GM12878 (cell line): Measurements from ENCODE around the gene NES. TPM values are rescaled to one million over a fixed set of nuclear protein-coding genes. Genes with fewer than 3 reads are reported as not detected.

Source experiments
- ATAC-seq: fragments of 200-7000 bp; cut with Tn5 transposase; 3 replicates; pipeline ENCODE4 v1.9.1; 2020; ENCODE audit warnings: mild to moderate bottlenecking, moderate library complexity
- BruUV-seq: library from RNA; stranded (reverse); fragments of 400-500 nt; replicated peaks from 2 replicates; lab custom pipeline; 2021; lab: Mats Ljungman, UMichigan
- CTCF ChIA-PET: fragments of 300-600 bp; sonication (Branson Sonifier 250); formaldehyde crosslinking; extraction: SDS; loops from one replicate; lab custom pipeline; 2021; ENCODE audit warnings: inconsistent platforms; lab: Yijun Ruan, JAX
- POLR2A ChIA-PET: fragments of 350-600 bp; formaldehyde crosslinking; extraction: SDS; loops from one replicate; lab custom pipeline; 2021; ENCODE audit warnings: inconsistent platforms; lab: Charles Lee
- RAD21 ChIA-PET: fragments of 300-600 bp; sonication (Branson Sonifier 250); formaldehyde crosslinking; loops from one replicate; lab custom pipeline; 2023; ENCODE audit warnings: antibody characterized with exemption; ENCODE audit not compliant: unreplicated experiment; lab: Charles Lee
- SMC1A ChIA-PET: fragments of 300-600 bp; sonication (Branson Sonifier 250); formaldehyde crosslinking; loops from one replicate; lab custom pipeline; 2023; ENCODE audit not compliant: unreplicated experiment, uncharacterized antibody; lab: Charles Lee
- DNase-seq: peaks from one replicate; pipeline ENCODE4 v3.0.0-alpha.2; 2011; ENCODE audit warnings: low read depth, low spot score
- FAIRE-seq: peaks from 3 replicates; lab custom pipeline; 2011; peaks lifted over from hg19 to GRCh38; lab: Jason Lieb, UNC
- H2AFZ ChIP-seq: 2 replicates; pipeline ENCODE4 v1.6.0; 2011; ENCODE audit warnings: low read depth, low read length, control low read depth; ENCODE audit not compliant: control insufficient read depth
- H3K27ac ChIP-seq: 2 replicates; pipeline ENCODE4 v1.5.1; 2011; ENCODE audit warnings: control low read depth; ENCODE audit not compliant: control insufficient read depth, insufficient read depth
- H3K27me3 ChIP-seq, 2 experiments: replicated peaks in 1 of 2; 2 replicates each; pipeline versions ENCODE4 v1.6.0 to v1.6.1; 2011; ENCODE audit warnings: low read length in 1 of 2; ENCODE audit not compliant: control insufficient read depth in 2 of 2, insufficient read depth in 2 of 2
- H3K36me3 ChIP-seq, 2 experiments: 2 replicates each; pipeline ENCODE4 v1.5.1; 2011; ENCODE audit warnings: low read length in 1 of 2; ENCODE audit not compliant: control insufficient read depth in 2 of 2, insufficient read depth in 2 of 2
- H3K4me1 ChIP-seq: 2 replicates; pipeline ENCODE4 v1.6.1; 2011; ENCODE audit warnings: mild to moderate bottlenecking, low read length, moderate library complexity, mixed read lengths; ENCODE audit not compliant: control insufficient read depth, insufficient read depth
- H3K4me2 ChIP-seq: 2 replicates; pipeline ENCODE4 v1.6.0; 2011; ENCODE audit warnings: control low read depth; ENCODE audit not compliant: control insufficient read depth, insufficient read depth
- H3K4me3 ChIP-seq: fragments of 200-600 bp; sonication (generic); 2 replicates; pipeline ENCODE4 v1.5.1; 2016
- H3K79me2 ChIP-seq: 2 replicates; pipeline ENCODE4 v1.6.0; 2011; ENCODE audit warnings: low read length; ENCODE audit not compliant: control insufficient read depth, insufficient read depth
- H3K9ac ChIP-seq: 2 replicates; pipeline ENCODE4 v1.8.0; 2011; ENCODE audit warnings: low read length, control low read depth, mixed read lengths; ENCODE audit not compliant: control insufficient read depth, insufficient read depth
- H3K9me3 ChIP-seq: replicated peaks from 3 replicates; pipeline ENCODE4 v1.5.1; 2011; ENCODE audit warnings: mild to moderate bottlenecking, low read length; ENCODE audit not compliant: control insufficient read depth, insufficient read depth
- H4K20me1 ChIP-seq: 2 replicates; pipeline ENCODE4 v1.6.0; 2011; ENCODE audit not compliant: control insufficient read depth, insufficient read depth
- SPI1 ChIP-seq: IDR thresholded peaks from 2 replicates; pipeline ENCODE4 v1.6.1; 2011; ENCODE audit warnings: low read depth, mild to moderate bottlenecking, low read length, moderate library complexity, borderline replicate concordance; ENCODE audit not compliant: insufficient read depth
- WGBS: methylation state at CpG from one replicate; pipeline ENCODE4 v1.1.6; 2016; ENCODE audit warnings: low lambda C conversion rate; ENCODE audit not compliant: insufficient replicate concordance, insufficient coverage; ENCODE audit errors: missing lambda C conversion rate; 5-methylcytosine and 5-hydroxymethylcytosine counted together
- in situ Hi-C: fragments of 300-500 bp; cut with MboI; formaldehyde crosslinking; loops from 9 replicates; pipeline ENCODE4 v1.14.3; 2018; ENCODE audit warnings: mixed read lengths
- intact Hi-C: fragments of 100-400 bp; cut with micrococcal nuclease; formaldehyde crosslinking; loops from one replicate; pipeline ENCODE4 v1.14.2; 2022; ENCODE audit not compliant: unreplicated experiment
- polyA plus RNA-seq, 11 experiments: library from polyadenylated mRNA; depleted of rRNA in 4 of 11; unstranded in 6 of 11; stranded (reverse) in 5 of 11; fragments of >200 nt; fragmentation: Nextera tagmentation in 4 of 11; fragmentation: Illumina TruSeq in 1 of 11; extraction: Ambion mirVana in 4 of 11; extraction: Trizol in 1 of 11; gene quantifications; 1 replicate in 1 of 11; 2 replicates in 10 of 11; pipeline versions ENCODE4 v1.2.1 to v1.2.3, GENCODE V29; 2011 to 2016; ENCODE audit warnings: inconsistent platforms in 2 of 11, missing spikeins in 2 of 11, low read depth in 1 of 11
- total RNA-seq, 4 experiments: library from RNA; depleted of rRNA in 3 of 4; stranded (reverse); fragments of >200 nt in 3 of 4; fragmentation: Illumina TruSeq in 1 of 4; extraction: Trizol in 1 of 4; gene quantifications; 2 replicates each; pipeline versions ENCODE4 v1.2.1 to v1.2.3, GENCODE V29; 2013 to 2021
- TF ChIP-seq, protein P1 (sequence below): IDR thresholded peaks from 2 replicates; pipeline ENCODE4 v1.6.1; 2012; ENCODE audit warnings: low read depth, low read length, improper control_type of control experiment

NES gene
- total and polyA plus RNA-seq, 10 of the 15 experiments (the other 5 are each of a cell fraction or from before 2014, with no cell fraction given): under 0.01 to 0.15 (median 0.02) TPM; not detected in 4

DNA sequence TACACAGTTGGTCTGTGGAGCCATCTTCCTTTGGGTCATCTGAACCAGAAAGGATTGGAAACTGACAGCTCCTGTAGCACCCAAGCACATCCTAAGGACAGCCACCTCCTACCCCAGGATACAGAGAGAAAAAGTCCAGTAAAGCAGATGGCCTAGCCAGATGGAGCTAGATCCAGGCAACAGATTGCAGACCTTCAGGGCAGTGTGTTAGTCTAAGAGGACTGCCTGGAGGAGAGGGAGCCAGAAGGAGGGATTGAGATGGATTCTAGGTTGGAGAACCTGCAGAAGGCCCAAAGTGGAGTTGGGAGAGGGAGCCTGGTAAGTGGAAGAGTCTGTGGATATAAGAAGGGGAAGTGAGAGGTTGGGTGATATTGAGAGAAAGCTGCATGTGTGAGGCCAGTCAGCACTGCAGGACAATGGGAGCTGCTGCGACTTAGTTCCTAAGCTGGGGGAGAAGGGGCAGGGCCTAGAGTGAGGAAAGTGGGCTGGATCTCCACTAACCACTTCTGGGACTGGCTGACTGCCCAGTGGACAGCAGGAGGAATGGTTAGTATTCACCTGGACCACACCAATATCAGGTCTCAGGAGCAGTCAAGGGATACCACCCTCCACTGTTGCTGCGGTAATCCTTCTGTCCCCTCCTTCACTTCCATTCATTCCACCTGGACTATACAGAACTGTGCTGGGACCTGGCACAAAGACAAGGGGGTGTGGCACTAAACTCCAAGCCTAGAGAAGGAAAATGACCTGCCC lies 21.9 kb downstream of the NES start:
- peaks cover 8% of the 10 kb centered on the region; the same call in 1 of the 2 replicates for H4K20me1 ChIP-seq
- H3K79me2 ChIP-seq: peaks cover 14% of the 10 kb centered on the region
- no peak overlapping the region for H3K27ac ChIP-seq
- no peak overlapping the region for H3K9ac ChIP-seq
- H3K36me3 ChIP-seq: no peaks in the 10 kb centered on the region
- no peaks in the 10 kb centered on the region for H3K9me3 ChIP-seq
- ATAC-seq (no peak), DNase-seq (no peak), FAIRE-seq (no peak)
- SMC1A ChIA-PET: interaction anchor here (0.5 to 2.0 kb wide), 8 partner anchors 12 to 1164 kb away, joined by 3 to 7 read pairs (median 3); no protein-coding TSS in a partner anchor
- intact Hi-C loops: no loop called here
- TF ChIP-seq, protein P1, sequence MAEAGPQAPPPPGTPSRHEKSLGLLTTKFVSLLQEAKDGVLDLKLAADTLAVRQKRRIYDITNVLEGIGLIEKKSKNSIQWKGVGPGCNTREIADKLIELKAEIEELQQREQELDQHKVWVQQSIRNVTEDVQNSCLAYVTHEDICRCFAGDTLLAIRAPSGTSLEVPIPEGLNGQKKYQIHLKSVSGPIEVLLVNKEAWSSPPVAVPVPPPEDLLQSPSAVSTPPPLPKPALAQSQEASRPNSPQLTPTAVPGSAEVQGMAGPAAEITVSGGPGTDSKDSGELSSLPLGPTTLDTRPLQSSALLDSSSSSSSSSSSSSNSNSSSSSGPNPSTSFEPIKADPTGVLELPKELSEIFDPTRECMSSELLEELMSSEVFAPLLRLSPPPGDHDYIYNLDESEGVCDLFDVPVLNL: no peak
- TF ChIP-seq SPI1: peak; percentile 59; the same call in 1 of the 2 replicates
- H3K4me1 ChIP-seq: peaks cover 33% of the 10 kb centered on the region
- POLR2A ChIA-PET: interaction anchor here (1.3 kb wide), 1 partner anchor 11 kb away, joined by 4 read pairs; no protein-coding TSS in a partner anchor
- H3K4me3 ChIP-seq: no peak overlapping the region
- 100% methylated on average over 2 of the region's 2 CpGs for WGBS
- BruUV-seq: no TSS peak
- 0 out of 4 replicates have a peak, but pooled peaks cover 0 to 2% of the 10 kb centered on the region in 2 experiments for H3K27me3 ChIP-seq
- H2AFZ ChIP-seq: no peak overlapping the region
- RAD21 ChIA-PET: interaction anchor here (0.9 to 1.9 kb wide), 4 partner anchors 28 to 32 kb away, joined by 3 to 9 read pairs (median 4); no protein-coding TSS in a partner anchor
- CTCF ChIA-PET: interaction anchor here (0.7 to 8.3 kb wide), 5 partner anchors 11 to 280 kb away, joined by 3 to 208 read pairs (median 3); no protein-coding TSS in a partner anchor
- in situ Hi-C loops: no loop called here
- H3K4me2 ChIP-seq: no peak overlapping the region
